GM12891 (cell line): ENCODE results near the gene ADM2.

Experiments
- POLR2A ChIP-seq: IDR thresholded peaks from 2 replicates; pipeline ENCODE4 v1.6.1; 2011; ENCODE audit warnings: low read depth, low read length, control low read depth
- POLR2AphosphoS5 ChIP-seq: IDR thresholded peaks from 2 replicates; pipeline ENCODE4 v1.6.1; 2011; ENCODE audit warnings: low read depth, low read length, control low read depth
- SPI1 ChIP-seq: IDR thresholded peaks from 2 replicates; pipeline ENCODE4 v1.6.1; 2011; ENCODE audit warnings: low read depth, low read length, control low read depth
- TAF1 ChIP-seq: IDR thresholded peaks from 2 replicates; pipeline ENCODE4 v1.6.1; 2011; ENCODE audit warnings: low read depth, low read length, control low read depth

DNA sequence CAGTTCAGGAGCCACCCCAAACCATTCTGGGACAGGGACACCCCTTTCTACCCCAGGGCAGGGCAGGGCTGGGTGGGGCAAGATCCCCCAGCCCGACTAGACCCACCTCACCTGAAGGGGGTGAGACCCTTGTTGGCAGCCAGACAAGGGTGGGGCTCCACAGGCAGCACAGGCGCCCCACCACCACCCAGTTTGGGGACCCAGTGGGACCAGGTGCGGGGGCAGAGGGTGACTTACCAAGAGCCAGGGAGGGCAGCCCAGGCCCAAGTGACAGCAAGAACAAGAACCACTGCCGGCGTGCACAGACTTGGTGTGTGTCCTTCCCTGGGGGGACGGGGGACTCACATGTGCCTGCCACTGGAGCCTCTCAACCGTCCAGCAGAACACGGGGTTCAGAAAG, 2.2 kb downstream of the ADM2 start:
- TF ChIP-seq POLR2A (no peak), POLR2AphosphoS5 (no peak), TAF1 (no peak), SPI1 (no peak)
